Measurements from ENCODE around the gene CXADR.
A peak's percentile ranks its signal among the peaks of the same experiment; 100 is the strongest.
"Not testable (repeated sequence)": the region's sequence is repeated elsewhere in the genome, so short reads cannot be mapped to it uniquely, and the experiment has no call there.

CXADR gene

GRCh38 chr21:17472182-17472581 lies 40.7 kb upstream of the CXADR start:
- TF ChIP-seq, protein P1, sequence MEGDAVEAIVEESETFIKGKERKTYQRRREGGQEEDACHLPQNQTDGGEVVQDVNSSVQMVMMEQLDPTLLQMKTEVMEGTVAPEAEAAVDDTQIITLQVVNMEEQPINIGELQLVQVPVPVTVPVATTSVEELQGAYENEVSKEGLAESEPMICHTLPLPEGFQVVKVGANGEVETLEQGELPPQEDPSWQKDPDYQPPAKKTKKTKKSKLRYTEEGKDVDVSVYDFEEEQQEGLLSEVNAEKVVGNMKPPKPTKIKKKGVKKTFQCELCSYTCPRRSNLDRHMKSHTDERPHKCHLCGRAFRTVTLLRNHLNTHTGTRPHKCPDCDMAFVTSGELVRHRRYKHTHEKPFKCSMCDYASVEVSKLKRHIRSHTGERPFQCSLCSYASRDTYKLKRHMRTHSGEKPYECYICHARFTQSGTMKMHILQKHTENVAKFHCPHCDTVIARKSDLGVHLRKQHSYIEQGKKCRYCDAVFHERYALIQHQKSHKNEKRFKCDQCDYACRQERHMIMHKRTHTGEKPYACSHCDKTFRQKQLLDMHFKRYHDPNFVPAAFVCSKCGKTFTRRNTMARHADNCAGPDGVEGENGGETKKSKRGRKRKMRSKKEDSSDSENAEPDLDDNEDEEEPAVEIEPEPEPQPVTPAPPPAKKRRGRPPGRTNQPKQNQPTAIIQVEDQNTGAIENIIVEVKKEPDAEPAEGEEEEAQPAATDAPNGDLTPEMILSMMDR (conservative IDR thresholded peaks at IDR 0.05; ENCODE audit: control insufficient read depth, insufficient read depth, low read depth, low read length), result no peak
- no peak for DNase-seq (ENCODE audit: low read depth)
- no peak overlapping the region for H3K4me3 ChIP-seq (ENCODE audit: control insufficient read depth, low read depth, low read length)

DNA sequence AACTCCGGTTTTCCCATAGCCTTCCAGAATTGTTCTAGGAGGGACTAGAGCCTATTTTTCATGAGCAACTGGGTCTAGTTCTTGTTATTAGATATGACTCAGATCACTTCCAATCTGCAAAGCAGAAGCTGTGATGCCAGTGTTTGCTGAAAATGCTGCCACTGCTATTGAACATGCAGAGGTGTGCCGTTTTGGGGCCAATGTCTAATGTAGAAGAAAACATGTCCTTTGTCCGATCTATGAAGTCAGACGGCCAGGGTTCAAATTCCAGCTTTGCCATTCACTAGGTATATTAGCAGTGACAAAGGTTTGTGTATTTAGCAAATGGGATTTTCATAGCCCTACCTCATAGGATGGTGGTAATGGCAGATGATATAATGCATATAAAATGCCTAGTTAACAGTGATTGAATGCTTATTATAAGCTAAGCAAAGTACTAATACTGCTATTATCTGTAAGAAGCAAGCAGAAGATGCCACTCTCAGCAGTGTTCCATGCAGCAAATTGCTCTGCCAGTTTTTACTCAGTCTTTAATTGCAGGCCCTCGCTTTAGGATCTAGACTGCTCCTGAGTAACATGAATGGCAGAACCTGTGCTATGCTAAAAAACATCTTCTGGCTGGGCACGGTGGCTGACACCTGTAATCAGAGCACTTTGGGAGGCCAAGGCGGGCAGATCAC lies 40.1 kb upstream of the CXADR start:
- TF ChIP-seq, protein P1 (conservative IDR thresholded peaks at IDR 0.05; ENCODE audit: control insufficient read depth, insufficient read depth, low read depth, low read length), result no peak
- no peak overlapping the region for H3K4me3 ChIP-seq (ENCODE audit: control insufficient read depth, low read depth, low read length)
- no peak for DNase-seq (ENCODE audit: low read depth)

GRCh38 chr21:17476006-17476405 lies 36.8 kb upstream of the CXADR start:
- DNase-seq (ENCODE audit: low read depth), result no peak
- TF ChIP-seq, protein P1 (conservative IDR thresholded peaks at IDR 0.05; ENCODE audit: control insufficient read depth, insufficient read depth, low read depth, low read length), result no peak

GRCh38 chr21:17478156-17478555 lies 34.7 kb upstream of the CXADR start:
- H3K4me3 ChIP-seq (ENCODE audit: control insufficient read depth, low read depth, low read length); DNase-seq (ENCODE audit: low read depth): not testable (repeated sequence)

More at GRCh38 chr21:17476006-17476405, 36.8 kb upstream of the CXADR start:
- no peak overlapping the region for H3K4me3 ChIP-seq (ENCODE audit: control insufficient read depth, low read depth, low read length)

- DNase-seq (ENCODE audit: low read depth), result no peak
- TF ChIP-seq, protein P1 (conservative IDR thresholded peaks at IDR 0.05; ENCODE audit: control insufficient read depth, insufficient read depth, low read depth, low read length), result no peak
- H3K4me3 ChIP-seq (ENCODE audit: control insufficient read depth, low read depth, low read length), result no peak overlapping the region
These were observed 33.2 kb upstream of the CXADR start for GRCh38 chr21:17479606-17480005.

GRCh38 chr21:17482928-17483327 lies 29.9 kb upstream of the CXADR start:
- TF ChIP-seq, protein P1 (conservative IDR thresholded peaks at IDR 0.05; ENCODE audit: control insufficient read depth, insufficient read depth, low read depth, low read length), result no peak
- H3K4me3 ChIP-seq (ENCODE audit: control insufficient read depth, low read depth, low read length), result no peak overlapping the region
- DNase-seq (ENCODE audit: low read depth), result no peak

- no peak for DNase-seq (ENCODE audit: low read depth)
- TF ChIP-seq, protein P1 (conservative IDR thresholded peaks at IDR 0.05; ENCODE audit: control insufficient read depth, insufficient read depth, low read depth, low read length), result no peak
- H3K4me3 ChIP-seq (ENCODE audit: control insufficient read depth, low read depth, low read length), result no peak overlapping the region
These were observed 24.2 kb upstream of the CXADR start for GRCh38 chr21:17488620-17489019.

- not testable (repeated sequence) for H3K4me3 ChIP-seq (ENCODE audit: control insufficient read depth, low read depth, low read length)
- DNase-seq (ENCODE audit: low read depth), result peak; percentile 79
These were observed 23.3 kb upstream of the CXADR start for GRCh38 chr21:17489565-17489964.

Data from fibroblast of mammary gland (primary cell).